ENCODE data around the gene ODAD2.

Gene ODAD2, protein sequence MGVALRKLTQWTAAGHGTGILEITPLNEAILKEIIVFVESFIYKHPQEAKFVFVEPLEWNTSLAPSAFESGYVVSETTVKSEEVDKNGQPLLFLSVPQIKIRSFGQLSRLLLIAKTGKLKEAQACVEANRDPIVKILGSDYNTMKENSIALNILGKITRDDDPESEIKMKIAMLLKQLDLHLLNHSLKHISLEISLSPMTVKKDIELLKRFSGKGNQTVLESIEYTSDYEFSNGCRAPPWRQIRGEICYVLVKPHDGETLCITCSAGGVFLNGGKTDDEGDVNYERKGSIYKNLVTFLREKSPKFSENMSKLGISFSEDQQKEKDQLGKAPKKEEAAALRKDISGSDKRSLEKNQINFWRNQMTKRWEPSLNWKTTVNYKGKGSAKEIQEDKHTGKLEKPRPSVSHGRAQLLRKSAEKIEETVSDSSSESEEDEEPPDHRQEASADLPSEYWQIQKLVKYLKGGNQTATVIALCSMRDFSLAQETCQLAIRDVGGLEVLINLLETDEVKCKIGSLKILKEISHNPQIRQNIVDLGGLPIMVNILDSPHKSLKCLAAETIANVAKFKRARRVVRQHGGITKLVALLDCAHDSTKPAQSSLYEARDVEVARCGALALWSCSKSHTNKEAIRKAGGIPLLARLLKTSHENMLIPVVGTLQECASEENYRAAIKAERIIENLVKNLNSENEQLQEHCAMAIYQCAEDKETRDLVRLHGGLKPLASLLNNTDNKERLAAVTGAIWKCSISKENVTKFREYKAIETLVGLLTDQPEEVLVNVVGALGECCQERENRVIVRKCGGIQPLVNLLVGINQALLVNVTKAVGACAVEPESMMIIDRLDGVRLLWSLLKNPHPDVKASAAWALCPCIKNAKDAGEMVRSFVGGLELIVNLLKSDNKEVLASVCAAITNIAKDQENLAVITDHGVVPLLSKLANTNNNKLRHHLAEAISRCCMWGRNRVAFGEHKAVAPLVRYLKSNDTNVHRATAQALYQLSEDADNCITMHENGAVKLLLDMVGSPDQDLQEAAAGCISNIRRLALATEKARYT

DNA sequence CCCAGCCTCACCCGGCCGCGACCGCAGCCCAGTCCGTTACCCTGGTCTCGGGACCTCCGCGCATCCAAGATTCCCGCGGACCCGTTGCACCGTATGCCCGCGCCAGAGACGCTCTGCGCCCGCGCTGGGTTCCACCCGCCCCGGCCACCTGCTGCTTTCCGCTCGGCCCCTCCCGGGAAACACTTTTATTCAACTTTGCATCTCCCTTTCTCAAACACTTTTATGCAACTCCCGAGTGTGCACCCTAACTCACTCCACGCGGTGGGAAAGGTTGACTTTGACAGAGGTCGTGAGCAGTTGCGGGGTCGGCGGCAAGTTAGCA lies at the start of gene ODAD2:
ODAD2 (minus strand) TSS at position 126 of the 322 bp plus-strand sequence. CDS start 3,937 bp downstream, outside the sequence.
- no peak for ATAC-seq
- DNase-seq: no peak
- no peaks in the 10 kb centered on the region for H3K9me3 Mint-ChIP-seq
- H3K36me3 Mint-ChIP-seq (ENCODE audit: low read depth): no peaks in the 10 kb centered on the region
- no peak within 1 kb of the TSS for H3K27ac Mint-ChIP-seq
- peaks cover 52% of the 10 kb centered on the region for H3K27me3 Mint-ChIP-seq
- H3K4me3 Mint-ChIP-seq: peak within 1 kb of the TSS; percentile 80
- peaks cover 11% of the 10 kb centered on the region for H3K4me1 Mint-ChIP-seq

DNA sequence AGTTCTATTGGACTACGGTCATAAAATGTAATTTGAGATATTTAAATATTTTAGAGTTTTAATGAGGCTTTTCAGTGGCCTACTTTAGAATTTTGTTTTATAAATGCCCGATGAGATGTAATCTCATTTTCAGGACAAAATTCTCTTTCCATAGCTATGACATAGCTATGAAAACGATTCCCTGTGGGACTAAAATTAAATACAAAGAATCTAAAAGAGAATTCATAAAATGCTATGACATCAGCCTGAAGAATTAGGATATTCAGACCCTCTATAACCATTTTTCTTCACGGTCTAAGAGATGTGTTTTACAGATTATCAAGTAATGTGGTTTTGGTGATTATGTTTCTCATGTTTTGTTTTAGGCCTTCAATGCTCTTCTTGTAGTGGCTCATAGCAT lies 48.2 kb upstream of the ODAD2 start:
- DNase-seq: no peak
- Mint-ChIP-seq H3K27me3 (no peaks in the 10 kb centered on the region), H3K27ac (no peak overlapping the region), H3K4me3 (no peak overlapping the region), H3K9me3 (peaks cover 9% of the 10 kb centered on the region), H3K36me3 (ENCODE audit: low read depth) (peaks cover 6% of the 10 kb centered on the region), H3K4me1 (no peaks in the 10 kb centered on the region)
- no peak for ATAC-seq

DNA sequence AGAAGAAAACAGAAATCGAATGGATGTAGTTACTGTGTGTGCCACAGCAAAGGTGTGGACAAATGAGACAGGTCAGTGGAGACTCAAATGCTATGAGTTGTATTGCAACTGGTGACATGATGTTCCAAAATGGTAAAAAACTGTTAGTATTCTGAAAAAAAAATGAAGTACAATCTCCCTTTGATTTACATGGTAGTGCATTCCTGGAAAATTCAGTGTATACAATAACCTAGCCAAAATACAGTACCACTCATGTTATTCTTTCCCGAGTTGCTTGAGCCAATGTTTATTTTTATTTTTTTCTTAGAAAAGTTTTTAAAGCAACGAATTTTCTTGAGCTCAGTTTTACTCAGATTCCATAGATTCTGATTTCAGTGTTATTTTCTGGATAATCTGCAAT lies 47.7 kb upstream of the ODAD2 start:
- peaks cover 6% of the 10 kb centered on the region for H3K36me3 Mint-ChIP-seq (ENCODE audit: low read depth)
- H3K27me3 Mint-ChIP-seq: no peaks in the 10 kb centered on the region
- DNase-seq (no peak), ATAC-seq (no peak)
- H3K4me1 Mint-ChIP-seq: no peaks in the 10 kb centered on the region
- no peak overlapping the region for H3K27ac Mint-ChIP-seq
- no peak overlapping the region for H3K4me3 Mint-ChIP-seq
- peaks cover 9% of the 10 kb centered on the region for H3K9me3 Mint-ChIP-seq

DNA sequence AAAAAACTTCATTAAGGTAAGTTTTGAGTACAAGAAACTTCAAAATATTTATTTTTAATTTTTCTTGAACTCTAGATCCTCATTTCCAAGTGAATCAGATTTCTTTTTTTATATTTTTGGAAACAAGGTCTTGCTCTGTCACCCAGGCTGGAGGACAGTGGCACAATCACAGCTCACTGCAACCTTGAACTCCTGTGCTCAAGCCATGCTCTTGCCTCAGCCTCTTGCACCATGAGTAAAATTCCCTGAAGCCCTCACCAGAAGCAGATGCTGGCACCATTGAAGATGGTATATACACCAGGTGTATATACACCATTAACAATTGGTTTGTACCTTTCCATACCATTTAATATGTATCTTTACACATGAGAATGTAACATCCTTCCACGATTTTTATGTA lies 45.1 kb upstream of the ODAD2 start:
- no peaks in the 10 kb centered on the region for H3K4me1 Mint-ChIP-seq
- no peak for ATAC-seq
- no peak for DNase-seq
- H3K4me3 Mint-ChIP-seq: no peak overlapping the region
- no peak overlapping the region for H3K27ac Mint-ChIP-seq
- no peaks in the 10 kb centered on the region for H3K27me3 Mint-ChIP-seq
- H3K36me3 Mint-ChIP-seq (ENCODE audit: low read depth): no peaks in the 10 kb centered on the region
- H3K9me3 Mint-ChIP-seq: no peaks in the 10 kb centered on the region

DNA sequence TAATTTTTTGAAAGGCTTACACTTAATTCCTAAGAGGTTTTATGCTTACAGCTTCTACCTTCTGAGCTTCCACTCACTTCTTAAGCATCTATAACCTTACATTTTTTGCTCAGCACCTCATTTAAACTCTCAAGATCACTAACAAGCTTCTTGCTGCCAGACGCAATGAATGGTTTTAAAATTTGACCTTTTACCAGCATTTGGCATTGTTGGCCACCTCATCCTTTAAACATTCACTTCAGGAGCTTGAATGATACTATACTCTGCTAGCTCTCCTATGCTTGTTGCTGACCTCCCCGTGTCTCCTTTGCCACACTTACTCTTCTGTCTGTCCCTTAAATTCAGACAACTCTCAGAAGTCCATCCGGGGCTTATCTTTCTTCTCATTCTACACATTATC lies 37.7 kb upstream of the ODAD2 start:
- ATAC-seq (no peak), DNase-seq (no peak)
- Mint-ChIP-seq H3K36me3 (ENCODE audit: low read depth) (no peaks in the 10 kb centered on the region), H3K27ac (no peak overlapping the region), H3K4me3 (no peak overlapping the region), H3K4me1 (no peaks in the 10 kb centered on the region), H3K27me3 (peaks cover 10% of the 10 kb centered on the region), H3K9me3 (no peaks in the 10 kb centered on the region)

DNA sequence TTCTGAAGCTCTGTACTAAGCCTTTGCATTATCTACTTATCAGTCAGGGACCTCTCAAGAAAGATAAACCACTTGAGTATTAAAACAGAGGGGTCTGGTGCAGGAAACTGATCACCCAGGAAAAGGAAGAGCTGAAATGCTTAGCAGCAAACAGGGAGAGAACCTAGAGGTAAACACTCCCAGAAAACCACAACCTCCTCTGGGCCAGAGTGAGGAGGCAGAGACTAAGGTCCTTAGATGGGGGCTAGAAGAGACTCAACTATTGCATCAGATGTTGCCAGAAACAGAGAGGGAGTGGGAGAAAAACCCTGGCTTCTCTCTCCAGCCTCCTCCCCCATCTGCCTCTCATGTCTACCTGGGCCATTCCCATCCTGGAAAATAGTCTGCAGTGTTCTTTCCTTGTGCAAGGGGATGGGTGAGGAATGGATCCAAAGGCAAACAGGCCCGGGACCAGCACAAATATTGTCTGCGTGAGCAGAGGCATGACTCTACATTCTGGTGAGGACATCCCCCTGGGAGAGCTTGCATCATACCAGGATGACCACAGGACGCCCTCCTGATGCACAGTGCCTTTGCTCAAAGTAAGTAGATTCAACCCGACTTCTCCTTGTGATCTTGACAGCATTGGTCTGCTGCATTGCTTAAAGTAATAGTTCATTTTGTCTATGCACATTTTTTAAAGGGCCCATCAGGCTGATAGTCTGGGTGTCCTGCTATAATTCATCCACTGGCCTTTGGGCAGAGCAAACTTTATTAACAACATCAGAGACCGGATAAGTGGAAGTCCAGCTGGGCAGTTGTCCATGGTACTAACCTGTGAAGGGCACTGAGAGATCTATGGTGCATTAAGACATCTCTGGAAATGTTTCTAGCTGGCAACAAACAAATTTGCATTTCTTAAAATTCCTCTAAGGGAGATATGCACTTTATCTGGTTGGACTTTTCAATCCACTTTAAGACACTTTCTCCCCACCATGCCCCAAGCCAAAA lies 22.4 kb upstream of the ODAD2 start:
- DNase-seq (no peak), ATAC-seq (no peak)
- H3K36me3 Mint-ChIP-seq (ENCODE audit: low read depth): no peaks in the 10 kb centered on the region
- peaks cover 16% of the 10 kb centered on the region for H3K27me3 Mint-ChIP-seq
- H3K4me1 Mint-ChIP-seq: no peaks in the 10 kb centered on the region
- no peak overlapping the region for H3K27ac Mint-ChIP-seq
- no peak overlapping the region for H3K4me3 Mint-ChIP-seq
- H3K9me3 Mint-ChIP-seq: no peaks in the 10 kb centered on the region

DNA sequence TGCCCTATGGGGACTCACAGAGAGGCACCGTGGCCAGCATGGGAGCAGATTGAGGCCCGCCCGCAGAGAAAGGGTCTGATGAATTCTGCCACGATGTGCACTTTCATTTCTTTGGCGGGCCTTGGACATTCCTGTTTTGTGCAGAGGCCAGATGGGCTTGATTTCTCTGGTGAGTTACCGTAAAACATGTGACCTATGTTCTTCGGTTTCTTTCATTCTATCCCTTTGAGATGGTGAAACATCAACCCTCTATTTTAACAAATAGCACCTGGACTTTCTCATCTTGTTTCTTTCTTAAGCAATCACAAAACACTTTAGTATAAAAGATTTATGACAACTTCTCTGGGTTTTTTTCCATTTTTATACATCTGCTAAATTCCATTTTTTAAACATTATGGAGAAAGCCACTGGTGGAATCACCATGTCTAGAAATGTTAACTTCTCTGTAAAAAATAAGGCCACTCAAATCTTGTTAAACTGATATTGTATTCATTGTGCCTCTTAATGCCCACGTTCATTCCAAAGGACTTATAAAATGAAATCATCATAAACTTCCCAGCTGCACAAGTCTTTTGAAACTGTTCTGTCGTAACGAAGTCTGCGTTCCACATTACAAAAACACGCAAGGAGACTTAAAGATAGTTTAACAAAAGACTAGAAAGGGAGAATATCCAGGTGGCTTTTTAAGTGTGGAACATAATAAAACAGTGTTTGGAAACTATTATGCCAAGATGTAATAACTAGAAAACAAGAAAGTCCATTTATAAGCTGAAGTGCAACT lies 21.4 kb upstream of the ODAD2 start:
- no peaks in the 10 kb centered on the region for H3K4me1 Mint-ChIP-seq
- no peaks in the 10 kb centered on the region for H3K9me3 Mint-ChIP-seq
- H3K4me3 Mint-ChIP-seq: no peak overlapping the region
- ATAC-seq: no peak
- no peak for DNase-seq
- no peak overlapping the region for H3K27ac Mint-ChIP-seq
- peaks cover 16% of the 10 kb centered on the region for H3K27me3 Mint-ChIP-seq
- H3K36me3 Mint-ChIP-seq (ENCODE audit: low read depth): no peaks in the 10 kb centered on the region

DNA sequence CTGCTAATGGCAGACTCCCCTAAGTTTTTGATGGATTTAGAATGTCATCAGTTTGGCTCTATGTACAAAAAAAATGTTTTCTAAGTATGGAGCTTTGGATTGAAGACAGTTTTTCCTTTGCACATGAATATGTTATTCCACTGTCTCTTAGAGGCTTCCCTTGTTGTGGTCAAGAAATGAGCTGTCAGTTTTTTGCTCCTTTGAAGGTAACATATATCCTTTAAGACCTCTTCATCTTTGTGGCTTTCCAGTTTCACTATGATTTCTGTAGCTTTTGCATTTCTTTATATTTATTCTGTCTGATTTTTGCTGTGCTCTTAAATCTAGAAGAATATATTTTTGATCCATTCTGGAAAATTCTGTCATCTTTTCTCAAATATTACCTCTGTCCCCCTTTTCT lies 15.8 kb upstream of the ODAD2 start:
- DNase-seq (no peak), ATAC-seq (peak; percentile 81)
- Mint-ChIP-seq H3K27ac (no peak overlapping the region), H3K9me3 (no peaks in the 10 kb centered on the region), H3K4me1 (peaks cover 12% of the 10 kb centered on the region), H3K36me3 (ENCODE audit: low read depth) (no peaks in the 10 kb centered on the region), H3K27me3 (peaks cover 37% of the 10 kb centered on the region), H3K4me3 (no peak overlapping the region)

DNA sequence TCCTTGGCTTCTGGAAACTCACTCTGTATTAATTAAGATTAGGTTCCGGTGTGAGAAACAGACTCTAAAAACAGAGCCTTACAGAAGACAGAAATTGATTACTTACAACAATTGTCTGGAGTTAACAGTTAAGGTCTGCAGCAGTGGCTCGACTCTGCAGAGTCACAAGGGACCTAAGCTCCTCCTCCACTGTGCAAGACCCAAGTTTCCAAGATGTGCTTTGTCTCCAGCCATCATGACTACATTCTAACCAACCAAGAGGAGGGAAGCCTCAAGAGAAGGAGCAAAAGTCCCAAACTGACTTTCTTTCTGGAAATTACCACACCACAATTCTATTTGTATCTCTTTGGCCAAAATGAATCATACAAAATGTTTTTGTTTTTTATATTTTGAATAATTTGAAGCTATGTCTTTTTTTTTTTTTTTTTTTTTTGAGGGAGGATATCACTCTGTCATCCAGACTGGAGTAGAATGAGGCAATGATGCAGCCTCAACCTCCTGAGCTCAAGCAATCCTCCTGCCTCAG lies 14.2 kb upstream of the ODAD2 start:
- Mint-ChIP-seq H3K36me3 (ENCODE audit: low read depth) (no peaks in the 10 kb centered on the region), H3K27me3 (peaks cover 41% of the 10 kb centered on the region)
- no peak for ATAC-seq

DNA sequence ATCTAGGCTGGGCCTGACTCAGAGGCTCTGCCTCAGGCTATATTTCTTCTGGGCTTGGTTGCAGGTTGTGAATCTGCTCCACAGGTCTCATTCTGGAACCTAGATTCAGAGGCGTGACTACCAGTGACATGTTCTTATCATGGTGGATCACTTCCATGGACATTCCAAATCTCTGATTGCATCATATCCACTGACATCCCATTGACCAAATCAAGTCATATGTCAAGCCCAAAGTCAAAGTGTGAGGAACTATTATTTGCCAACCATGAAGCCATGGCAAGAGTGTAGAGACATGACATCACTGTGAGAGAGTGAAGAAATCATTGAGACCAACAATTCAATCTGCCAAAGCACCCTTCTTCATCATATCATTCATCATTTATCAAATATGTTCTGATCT lies 11.9 kb upstream of the ODAD2 start:
- no peaks in the 10 kb centered on the region for H3K36me3 Mint-ChIP-seq (ENCODE audit: low read depth)
- no peak for DNase-seq
- H3K9me3 Mint-ChIP-seq: no peaks in the 10 kb centered on the region
- no peak overlapping the region for H3K4me3 Mint-ChIP-seq
- ATAC-seq: no peak
- H3K27ac Mint-ChIP-seq: no peak overlapping the region
- H3K4me1 Mint-ChIP-seq: peaks cover 12% of the 10 kb centered on the region
- peaks cover 43% of the 10 kb centered on the region for H3K27me3 Mint-ChIP-seq

More for the DNA sequence above, 14.2 kb upstream of the ODAD2 start:
- DNase-seq: no peak
- Mint-ChIP-seq H3K9me3 (no peaks in the 10 kb centered on the region), H3K27ac (no peak overlapping the region), H3K4me1 (peaks cover 12% of the 10 kb centered on the region), H3K4me3 (no peak overlapping the region)

DNA sequence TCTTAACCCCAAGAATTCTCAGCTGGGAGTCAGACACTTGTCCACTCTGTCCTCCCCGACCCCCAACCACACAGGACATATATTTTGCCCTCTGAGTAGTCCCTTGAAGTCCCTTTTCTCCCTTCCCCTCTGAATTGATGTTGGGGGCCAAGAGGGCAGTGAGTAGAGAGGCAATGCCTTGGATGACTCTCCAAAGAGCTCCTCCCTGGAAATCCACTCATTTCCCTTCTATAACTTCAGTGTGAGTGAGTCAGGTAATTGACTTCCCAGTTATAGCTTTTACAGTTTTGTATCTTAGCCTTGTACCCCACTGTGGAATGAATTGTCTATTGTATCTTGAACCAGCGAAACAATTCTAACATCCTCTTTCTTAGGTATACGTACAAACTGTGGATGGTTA lies 9.2 kb upstream of the ODAD2 start:
- Mint-ChIP-seq H3K4me1 (peaks cover 4% of the 10 kb centered on the region), H3K36me3 (ENCODE audit: low read depth) (no peaks in the 10 kb centered on the region), H3K4me3 (no peak overlapping the region), H3K9me3 (no peaks in the 10 kb centered on the region), H3K27ac (no peak overlapping the region), H3K27me3 (peaks cover 42% of the 10 kb centered on the region)
- ATAC-seq (no peak), DNase-seq (no peak)

DNA sequence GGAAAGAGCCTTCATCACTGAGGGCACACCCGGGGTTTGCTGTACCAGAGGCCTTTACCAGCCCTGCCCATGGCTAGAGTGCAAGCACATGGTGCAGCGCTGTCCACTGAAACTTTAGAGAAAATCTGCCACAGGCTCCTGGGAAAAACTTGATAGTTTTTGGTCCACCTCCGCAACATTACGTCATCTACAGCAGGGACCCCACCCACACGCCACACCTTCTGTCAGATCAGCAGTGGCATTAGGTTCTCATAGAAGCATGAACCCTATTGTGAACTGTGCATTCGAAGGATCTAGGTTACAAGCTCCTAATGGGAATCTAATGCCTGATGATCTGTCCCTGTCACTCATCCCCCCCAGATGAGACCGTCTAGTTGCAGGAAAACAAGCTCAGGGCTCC lies 2.5 kb upstream of the ODAD2 start:
- H3K4me3 Mint-ChIP-seq: no peak overlapping the region
- H3K27me3 Mint-ChIP-seq: peaks cover 49% of the 10 kb centered on the region
- peaks cover 11% of the 10 kb centered on the region for H3K4me1 Mint-ChIP-seq
- ATAC-seq (no peak), DNase-seq (no peak)
- no peaks in the 10 kb centered on the region for H3K36me3 Mint-ChIP-seq (ENCODE audit: low read depth)
- no peaks in the 10 kb centered on the region for H3K9me3 Mint-ChIP-seq
- no peak overlapping the region for H3K27ac Mint-ChIP-seq

DNA sequence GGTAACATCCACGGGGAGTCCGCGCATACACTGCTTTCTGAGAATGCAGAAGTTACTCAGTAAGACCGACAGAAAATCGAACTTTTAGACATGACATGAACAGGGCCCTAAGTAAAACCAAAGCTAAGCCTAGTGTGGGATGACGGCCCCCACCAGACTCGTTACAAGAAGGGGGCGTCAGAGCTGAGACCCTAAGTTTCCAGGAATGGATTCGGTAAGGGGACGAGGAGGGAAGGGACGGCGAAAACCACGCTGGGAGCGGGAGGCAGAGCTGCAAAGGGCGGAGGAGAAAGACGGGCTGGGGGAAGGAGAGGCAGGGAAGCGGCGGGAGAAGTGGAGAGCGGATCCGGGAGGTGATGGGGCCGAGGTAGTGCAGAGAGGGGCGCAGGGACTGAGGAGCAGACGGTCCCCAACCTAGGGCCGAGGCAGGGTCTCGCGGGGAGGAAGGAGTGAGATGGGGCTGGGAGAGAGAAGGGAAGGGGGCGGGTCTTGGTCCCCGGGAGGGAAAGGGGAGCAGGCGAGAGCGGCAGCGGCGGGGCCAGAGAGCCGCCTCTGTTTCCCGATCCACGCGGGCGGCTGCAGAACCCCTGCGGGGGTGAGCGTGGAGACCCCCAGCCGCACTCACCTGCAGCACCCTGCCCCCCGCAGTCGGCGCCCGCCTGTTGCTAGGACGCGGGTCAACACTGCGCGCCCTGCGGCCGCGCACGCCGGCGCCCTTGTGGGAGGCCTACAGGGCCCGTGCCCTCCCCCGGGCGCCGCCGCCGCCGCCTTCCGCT lies 513 bp downstream of the ODAD2 start:
- ATAC-seq (peak; percentile 64), DNase-seq (peak; percentile 38)
- Mint-ChIP-seq H3K36me3 (ENCODE audit: low read depth) (no peaks in the 10 kb centered on the region), H3K9me3 (no peaks in the 10 kb centered on the region), H3K27me3 (peaks cover 52% of the 10 kb centered on the region), H3K4me1 (peaks cover 11% of the 10 kb centered on the region), H3K4me3 (peak overlapping the region; percentile 80), H3K27ac (no peak overlapping the region)
